Nucleus accumbens (tissue), 56 donors: ENCODE measurements around the gene VN1R5.
"Not testable (repeated sequence)": the region's sequence is repeated elsewhere in the genome, so short reads cannot be mapped to it uniquely, and the experiment has no call there.

Experiments used
- DNase-seq, 56 donors: peaks; one replicate each; lab custom pipeline; 2025; lab: John Stamatoyannopoulos, UW

Gene VN1R5

GRCh38 chr1:247270003-247270402, 14.1 kb downstream of the VN1R5 start:
- DNase-seq = no peak

GRCh38 chr1:247273013-247273412, 17.1 kb downstream of the VN1R5 start:
- peak in 30 of 56 donors; percentile 3 to 54 (median 22) for DNase-seq

- DNase-seq = no peak
Observed at GRCh38 chr1:247274605-247275256, 18.9 kb downstream of the VN1R5 start.

GRCh38 chr1:247277191-247277590, 21.3 kb downstream of the VN1R5 start:
- no peak for DNase-seq

- no peak for DNase-seq
Observed at GRCh38 chr1:247281001-247281574, 25.2 kb downstream of the VN1R5 start.

- DNase-seq = no peak
Observed at GRCh38 chr1:247286134-247286670, 30.3 kb downstream of the VN1R5 start.

GRCh38 chr1:247287460-247287859, 31.6 kb downstream of the VN1R5 start:
- DNase-seq = no peak

GRCh38 chr1:247288341-247288740, 32.5 kb downstream of the VN1R5 start:
- DNase-seq = no peak

GRCh38 chr1:247289274-247289892, 33.5 kb downstream of the VN1R5 start:
- DNase-seq = not testable (repeated sequence)

GRCh38 chr1:247290576-247290975, 34.7 kb downstream of the VN1R5 start:
- no peak for DNase-seq

- no peak for DNase-seq
Observed at GRCh38 chr1:247291161-247291560, 35.3 kb downstream of the VN1R5 start.

- no peak for DNase-seq
Observed at GRCh38 chr1:247291833-247292561, 36.1 kb downstream of the VN1R5 start.

- no peak for DNase-seq
Observed at GRCh38 chr1:247293047-247293446, 37.2 kb downstream of the VN1R5 start.

- no peak for DNase-seq
Observed at GRCh38 chr1:247294282-247294681, 38.4 kb downstream of the VN1R5 start.

- no peak for DNase-seq
Observed at GRCh38 chr1:247295274-247295684, 39.4 kb downstream of the VN1R5 start.

GRCh38 chr1:247295746-247296145, 39.9 kb downstream of the VN1R5 start:
- no peak for DNase-seq

GRCh38 chr1:247296599-247297180, 40.8 kb downstream of the VN1R5 start:
- no peak for DNase-seq

GRCh38 chr1:247297263-247298123, 41.6 kb downstream of the VN1R5 start:
- no peak for DNase-seq

GRCh38 chr1:247298124-247298481, 42.2 kb downstream of the VN1R5 start:
- DNase-seq = no peak

GRCh38 chr1:247298701-247299100, 42.8 kb downstream of the VN1R5 start:
- DNase-seq = no peak
